Endodermal cell (in vitro differentiated cells): Measurements from ENCODE around the gene UNC13C. TPM values are rescaled to one million over a fixed set of nuclear protein-coding genes. Genes with fewer than 3 reads are reported as not detected.

Experiments
- DNase-seq: peaks from one replicate; pipeline ENCODE4 v3.0.0-alpha.2; 2017
- H3K27ac ChIP-seq: 2 replicates; pipeline ENCODE4 v1.5.1; 2013; ENCODE audit warnings: mild to moderate bottlenecking, low read depth, low read length, moderate library complexity
- H3K27me3 ChIP-seq: 2 replicates; pipeline ENCODE4 v1.6.1; 2013; ENCODE audit warnings: mild to moderate bottlenecking, low read length, moderate library complexity; ENCODE audit not compliant: insufficient read depth, control insufficient read depth, poor library complexity, severe bottlenecking
- H3K36me3 ChIP-seq: 2 replicates; pipeline ENCODE4 v1.7.0; 2013; ENCODE audit warnings: mild to moderate bottlenecking, low read length, moderate library complexity; ENCODE audit not compliant: control insufficient read depth, insufficient read depth
- H3K4me1 ChIP-seq: one replicate; pipeline ENCODE4 v1.7.0; 2013; ENCODE audit warnings: low read length; ENCODE audit not compliant: control insufficient read depth, insufficient read depth
- H3K4me3 ChIP-seq: 2 replicates; pipeline ENCODE4 v1.5.1; 2013; ENCODE audit warnings: mild to moderate bottlenecking, low read length, moderate library complexity
- H3K9ac ChIP-seq: 2 replicates; pipeline ENCODE4 v1.6.1; 2013; ENCODE audit warnings: mild to moderate bottlenecking, low read length, moderate library complexity; ENCODE audit not compliant: poor library complexity, severe bottlenecking; ENCODE audit errors: extremely low read depth
- H3K9me3 ChIP-seq: 2 replicates; pipeline ENCODE4 v1.6.1; 2013; ENCODE audit warnings: mild to moderate bottlenecking, low read length, moderate library complexity; ENCODE audit not compliant: control insufficient read depth
- H3K27ac Mint-ChIP-seq: 2 replicates; pipeline ENCODE4 v1.8.0; 2020; ENCODE audit warnings: mixed read lengths
- H3K27me3 Mint-ChIP-seq: 2 replicates; pipeline ENCODE4 v1.8.0; 2021; ENCODE audit warnings: mild to moderate bottlenecking, mixed read lengths; ENCODE audit not compliant: insufficient read depth
- H3K36me3 Mint-ChIP-seq: 2 replicates; pipeline ENCODE4 v1.8.0; 2020; ENCODE audit warnings: low read depth, mixed read lengths
- H3K4me1 Mint-ChIP-seq: 2 replicates; pipeline ENCODE4 v1.8.0; 2020; ENCODE audit warnings: mixed read lengths
- H3K4me3 Mint-ChIP-seq: 2 replicates; pipeline ENCODE4 v1.8.0; 2020; ENCODE audit warnings: mild to moderate bottlenecking, moderate library complexity, mixed read lengths
- H3K9me3 Mint-ChIP-seq: 2 replicates; pipeline ENCODE4 v1.8.0; 2020; ENCODE audit warnings: mild to moderate bottlenecking, mixed read lengths
- CTCF ChIP-seq: fragments of 200-600 bp; sonication (generic); conservative IDR thresholded peaks from 2 replicates; pipeline ENCODE4 v1.5.0; 2021; ENCODE audit warnings: antibody characterized with exemption, mild to moderate bottlenecking
- WGBS, 2 experiments: methylation state at CpG; one replicate each; pipeline versions ENCODE4 v1.1.5 to v1.1.7; 2013; ENCODE audit warnings: missing lambda C conversion rate in 2 of 2, mixed read lengths in 1 of 2; ENCODE audit not compliant: insufficient coverage in 1 of 2, insufficient read length in 1 of 2; 5-methylcytosine and 5-hydroxymethylcytosine counted together
- total RNA-seq, 2 donors: library from RNA; stranded (reverse); fragmentation: NEBNext Ultra II Directional in 1 of 2; extraction: Animal tissue kit (Norgen Biotek cat#: 25700) in 1 of 2; gene quantifications; 2 replicates in 1 of 2; 3 replicates in 1 of 2; pipeline ENCODE4 v1.2.1, GENCODE V29; 2021

The UNC13C gene
- total RNA-seq, 2 donors from 2014 or later, result 7.2 to 19.9 TPM

GRCh38 chr15:54256190-54256589 is 277.9 kb downstream of the UNC13C start:
- no peaks in the 10 kb centered on the region for H3K36me3 Mint-ChIP-seq
- TF ChIP-seq CTCF, result no peak
- no peaks in the 10 kb centered on the region for H3K9me3 Mint-ChIP-seq
- H3K27me3 Mint-ChIP-seq, result no peaks in the 10 kb centered on the region
- no peak overlapping the region for H3K4me3 Mint-ChIP-seq
- no peak overlapping the region for H3K27ac Mint-ChIP-seq
- DNase-seq, result no peak
- Histone ChIP-seq H3K36me3 (no peaks in the 10 kb centered on the region), H3K27ac (no peak overlapping the region), H3K4me3 (no peak overlapping the region), H3K9ac (no peak overlapping the region), H3K27me3 (no peaks in the 10 kb centered on the region), H3K4me1 (no peaks in the 10 kb centered on the region), H3K9me3 (no peaks in the 10 kb centered on the region)
- H3K4me1 Mint-ChIP-seq, result no peaks in the 10 kb centered on the region
- 88 to 96% methylated on average over 3 to 5 of the region's 6 CpGs for WGBS, 2 experiments

GRCh38 chr15:54273928-54274327 is 295.7 kb downstream of the UNC13C start:
- Histone ChIP-seq H3K9me3 (no peaks in the 10 kb centered on the region), H3K27me3 (no peaks in the 10 kb centered on the region), H3K4me3 (no peak overlapping the region), H3K36me3 (no peaks in the 10 kb centered on the region), H3K9ac (no peak overlapping the region), H3K4me1 (no peaks in the 10 kb centered on the region), H3K27ac (no peak overlapping the region)
- Mint-ChIP-seq H3K9me3 (no peaks in the 10 kb centered on the region), H3K4me1 (peaks cover under 1% of the 10 kb centered on the region), H3K27ac (no peak overlapping the region), H3K4me3 (no peak overlapping the region), H3K27me3 (no peaks in the 10 kb centered on the region), H3K36me3 (no peaks in the 10 kb centered on the region)
- peak; percentile 66 for DNase-seq
- peak; percentile 84 for TF ChIP-seq CTCF
- 0 to 30% methylated on average over 1 to 3 of the region's 3 CpGs for WGBS, 2 experiments

DNA sequence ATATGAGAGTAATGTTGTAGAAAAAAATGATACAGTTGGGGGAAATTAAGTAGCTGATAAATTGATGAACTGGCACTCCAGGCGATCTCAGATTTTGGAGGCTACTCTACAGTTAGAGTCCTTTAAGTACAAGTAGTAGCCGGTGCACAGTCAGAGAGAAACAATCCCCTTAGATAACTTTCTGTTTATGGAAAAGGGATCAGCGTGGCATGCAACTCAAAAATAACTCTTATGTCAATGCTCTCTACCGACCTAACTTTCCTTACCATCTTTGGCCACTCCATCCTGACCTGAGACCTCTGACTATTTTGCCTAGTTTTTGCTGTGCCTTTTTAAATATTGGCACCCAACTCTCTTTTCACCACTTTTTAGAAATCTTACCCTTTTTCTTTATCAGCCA is 299.6 kb downstream of the UNC13C start:
- H3K4me3 ChIP-seq, result no peak overlapping the region

More for the DNA sequence above, 299.6 kb downstream of the UNC13C start:
- no peaks in the 10 kb centered on the region for H3K36me3 Mint-ChIP-seq
- H3K4me1 Mint-ChIP-seq, result peaks cover 8% of the 10 kb centered on the region
- Histone ChIP-seq H3K4me1 (no peaks in the 10 kb centered on the region), H3K9me3 (peaks cover 2% of the 10 kb centered on the region), H3K36me3 (no peaks in the 10 kb centered on the region), H3K27me3 (no peaks in the 10 kb centered on the region), H3K9ac (no peak overlapping the region), H3K27ac (no peak overlapping the region)
- no peak overlapping the region for H3K4me3 Mint-ChIP-seq
- no peak for DNase-seq
- 88 to 94% methylated on average over 4 of the region's 4 CpGs for WGBS, 2 experiments
- no peak overlapping the region for H3K27ac Mint-ChIP-seq
- TF ChIP-seq CTCF, result no peak
- H3K27me3 Mint-ChIP-seq, result no peaks in the 10 kb centered on the region
- no peaks in the 10 kb centered on the region for H3K9me3 Mint-ChIP-seq
